ENCODE results near the gene LAMA4.

LAMA4 gene

GRCh38 chr6:112274774-112275173 lies 20.4 kb upstream of the LAMA4 start:
- no peak overlapping the region for H3K4me3 ChIP-seq (replicated peaks in 1 of 2; ENCODE audit: low read depth in 2 of 2, low read length in 2 of 2)
- TF ChIP-seq, protein P1, sequence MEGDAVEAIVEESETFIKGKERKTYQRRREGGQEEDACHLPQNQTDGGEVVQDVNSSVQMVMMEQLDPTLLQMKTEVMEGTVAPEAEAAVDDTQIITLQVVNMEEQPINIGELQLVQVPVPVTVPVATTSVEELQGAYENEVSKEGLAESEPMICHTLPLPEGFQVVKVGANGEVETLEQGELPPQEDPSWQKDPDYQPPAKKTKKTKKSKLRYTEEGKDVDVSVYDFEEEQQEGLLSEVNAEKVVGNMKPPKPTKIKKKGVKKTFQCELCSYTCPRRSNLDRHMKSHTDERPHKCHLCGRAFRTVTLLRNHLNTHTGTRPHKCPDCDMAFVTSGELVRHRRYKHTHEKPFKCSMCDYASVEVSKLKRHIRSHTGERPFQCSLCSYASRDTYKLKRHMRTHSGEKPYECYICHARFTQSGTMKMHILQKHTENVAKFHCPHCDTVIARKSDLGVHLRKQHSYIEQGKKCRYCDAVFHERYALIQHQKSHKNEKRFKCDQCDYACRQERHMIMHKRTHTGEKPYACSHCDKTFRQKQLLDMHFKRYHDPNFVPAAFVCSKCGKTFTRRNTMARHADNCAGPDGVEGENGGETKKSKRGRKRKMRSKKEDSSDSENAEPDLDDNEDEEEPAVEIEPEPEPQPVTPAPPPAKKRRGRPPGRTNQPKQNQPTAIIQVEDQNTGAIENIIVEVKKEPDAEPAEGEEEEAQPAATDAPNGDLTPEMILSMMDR (IDR thresholded peaks at IDR 0.05; ENCODE audit: low read depth, low read length), result no peak
- no peak for DNase-seq (ENCODE audit: low read depth in 2 of 2)

DNA sequence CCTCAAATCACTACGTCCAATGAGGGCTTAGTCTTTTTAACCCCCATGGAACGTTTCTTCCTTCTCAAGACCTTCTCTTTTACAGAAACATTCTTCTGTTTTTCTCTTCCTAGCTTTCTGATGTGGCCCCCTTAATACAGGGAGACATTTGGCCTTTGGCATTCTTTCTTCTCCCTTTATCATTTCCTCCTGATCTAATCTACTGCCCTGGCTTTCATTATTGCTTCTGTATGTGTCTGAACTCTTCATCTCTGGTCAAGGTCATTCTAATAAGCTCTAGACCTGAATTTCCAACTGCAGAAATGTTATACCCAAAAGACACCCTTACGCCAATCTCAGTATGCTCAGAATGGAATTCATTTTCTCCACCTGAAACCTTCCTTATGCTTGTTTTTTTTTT lies 18.4 kb upstream of the LAMA4 start:
- TF ChIP-seq, protein P1 (IDR thresholded peaks at IDR 0.05; ENCODE audit: low read depth, low read length), result no peak

DNA sequence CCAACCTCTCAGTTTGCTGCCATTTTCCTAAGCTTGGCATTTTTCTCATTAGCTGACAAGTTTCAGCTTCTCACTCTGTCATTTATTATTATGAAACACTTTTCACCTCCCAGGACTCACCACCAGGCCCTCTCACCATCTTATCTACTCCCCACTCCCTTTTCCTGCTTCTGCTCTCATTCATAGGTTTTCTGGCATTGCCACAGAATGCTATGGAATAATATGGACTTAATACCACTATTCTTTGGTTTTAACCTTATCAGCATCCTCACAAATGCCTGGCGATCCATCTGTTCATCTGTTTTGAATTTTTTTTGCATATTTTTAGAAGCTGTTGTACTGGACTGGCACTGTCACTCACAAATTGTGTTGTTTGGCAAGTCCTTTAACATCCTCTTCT lies 16.4 kb upstream of the LAMA4 start:
- DNase-seq (ENCODE audit: low read depth in 2 of 2), result peak in 1 of 2 donors; percentile 47
- H3K4me3 ChIP-seq (replicated peaks in 1 of 2; ENCODE audit: low read depth in 2 of 2, low read length in 2 of 2), result no peak overlapping the region
- TF ChIP-seq, protein P1 (IDR thresholded peaks at IDR 0.05; ENCODE audit: low read depth, low read length), result no peak

More for the DNA sequence above, 18.4 kb upstream of the LAMA4 start:
- no peak overlapping the region for H3K4me3 ChIP-seq (replicated peaks in 1 of 2; ENCODE audit: low read depth in 2 of 2, low read length in 2 of 2)
- DNase-seq (ENCODE audit: low read depth in 2 of 2), result no peak

GRCh38 chr6:112269979-112270566 lies 15.7 kb upstream of the LAMA4 start:
- TF ChIP-seq, protein P1 (IDR thresholded peaks at IDR 0.05; ENCODE audit: low read depth, low read length), result no peak
- no peak overlapping the region for H3K4me3 ChIP-seq (replicated peaks in 1 of 2; ENCODE audit: low read depth in 2 of 2, low read length in 2 of 2)
- no peak for DNase-seq (ENCODE audit: low read depth in 2 of 2)

DNA sequence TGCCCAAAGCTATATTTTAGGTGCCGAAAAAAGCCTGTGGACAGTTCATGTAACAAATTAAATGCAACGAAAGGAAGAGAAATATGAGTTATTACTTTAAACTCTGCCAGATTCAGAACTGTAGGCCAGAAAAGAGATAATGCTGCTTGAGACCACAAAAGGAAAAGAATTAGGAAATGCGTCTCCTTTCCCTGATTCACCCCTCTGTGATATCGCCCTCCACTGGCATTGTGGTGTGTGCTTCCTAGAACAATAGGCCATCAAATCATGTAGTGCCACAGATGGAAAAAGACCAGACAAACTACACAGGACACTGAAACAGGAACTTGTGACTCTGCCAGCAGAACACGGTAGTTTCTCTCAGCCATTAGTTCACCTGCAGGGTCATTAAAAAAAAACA lies 14.7 kb upstream of the LAMA4 start:
- no peak overlapping the region for H3K4me3 ChIP-seq (replicated peaks in 1 of 2; ENCODE audit: low read depth in 2 of 2, low read length in 2 of 2)
- DNase-seq (ENCODE audit: low read depth in 2 of 2), result peak; percentile 68 to 76
- TF ChIP-seq, protein P1 (IDR thresholded peaks at IDR 0.05; ENCODE audit: low read depth, low read length), result peak; percentile 63

- H3K4me3 ChIP-seq (replicated peaks in 1 of 2; ENCODE audit: low read depth in 2 of 2, low read length in 2 of 2), result no peak overlapping the region
- TF ChIP-seq, protein P1 (IDR thresholded peaks at IDR 0.05; ENCODE audit: low read depth, low read length), result no peak
Observed at GRCh38 chr6:112268654-112269053, 14.3 kb upstream of the LAMA4 start.

DNA sequence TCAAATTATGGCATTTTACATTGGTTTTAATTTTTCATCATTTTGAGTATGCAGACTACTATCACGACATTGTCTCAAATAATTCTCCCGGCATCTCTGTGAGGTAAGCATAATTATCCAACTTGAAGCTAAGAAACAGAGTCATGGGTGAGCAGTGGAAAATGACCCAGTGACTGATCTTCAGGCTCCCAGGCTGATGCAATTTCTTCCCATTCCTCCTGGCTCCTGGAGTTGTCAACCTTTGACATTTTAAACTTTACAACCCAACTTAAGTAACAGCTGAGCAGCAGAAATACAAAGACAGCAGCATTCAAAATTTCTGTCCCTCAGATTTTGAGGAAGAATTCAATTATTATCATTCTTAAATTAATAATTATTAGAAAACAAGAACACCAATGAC lies 13.7 kb upstream of the LAMA4 start:
- TF ChIP-seq, protein P1 (IDR thresholded peaks at IDR 0.05; ENCODE audit: low read depth, low read length), result no peak

More at GRCh38 chr6:112268654-112269053, 14.3 kb upstream of the LAMA4 start:
- DNase-seq (ENCODE audit: low read depth in 2 of 2), result no peak

More for the DNA sequence above, 13.7 kb upstream of the LAMA4 start:
- no peak overlapping the region for H3K4me3 ChIP-seq (replicated peaks in 1 of 2; ENCODE audit: low read depth in 2 of 2, low read length in 2 of 2)
- no peak for DNase-seq (ENCODE audit: low read depth in 2 of 2)

Data from cardiac fibroblast (primary cell).